Transverse colon (tissue), 3 donors: ENCODE measurements around the gene TMPRSS9.

ENCODE experiments used
- POLR2A ChIP-seq: fragments of 450-650 bp; IDR thresholded peaks from one replicate; pipeline ENCODE4 v1.6.1; 2016; ENCODE audit warnings: antibody characterized with exemption, mild to moderate bottlenecking, moderate library complexity
- TF ChIP-seq, protein P1 (sequence below), 5 experiments: fragments of 200-600 bp in 3 of 5; fragments of 450-650 bp in 2 of 5; sonication (generic) in 3 of 5; IDR thresholded peaks; 1 replicate in 2 of 5; 2 replicates in 3 of 5; pipeline ENCODE4 v1.5.1; 2016 to 2017; ENCODE audit warnings: antibody characterized with exemption in 5 of 5, inconsistent platforms in 3 of 5, mild to moderate bottlenecking in 2 of 5, moderate library complexity in 1 of 5

DNA sequence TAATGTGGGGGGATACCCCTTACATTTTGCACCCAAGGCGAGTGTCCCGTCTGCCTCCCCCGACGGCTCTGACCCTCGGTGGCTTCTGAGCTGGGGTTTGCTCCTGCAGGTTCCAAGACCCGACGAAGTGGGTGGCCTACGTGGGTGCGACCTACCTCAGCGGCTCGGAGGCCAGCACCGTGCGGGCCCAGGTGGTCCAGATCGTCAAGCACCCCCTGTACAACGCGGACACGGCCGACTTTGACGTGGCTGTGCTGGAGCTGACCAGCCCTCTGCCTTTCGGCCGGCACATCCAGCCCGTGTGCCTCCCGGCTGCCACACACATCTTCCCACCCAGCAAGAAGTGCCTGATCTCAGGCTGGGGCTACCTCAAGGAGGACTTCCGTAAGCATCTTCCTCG is 48.2 kb downstream of the TMPRSS9 start:
- TF ChIP-seq, protein P1, sequence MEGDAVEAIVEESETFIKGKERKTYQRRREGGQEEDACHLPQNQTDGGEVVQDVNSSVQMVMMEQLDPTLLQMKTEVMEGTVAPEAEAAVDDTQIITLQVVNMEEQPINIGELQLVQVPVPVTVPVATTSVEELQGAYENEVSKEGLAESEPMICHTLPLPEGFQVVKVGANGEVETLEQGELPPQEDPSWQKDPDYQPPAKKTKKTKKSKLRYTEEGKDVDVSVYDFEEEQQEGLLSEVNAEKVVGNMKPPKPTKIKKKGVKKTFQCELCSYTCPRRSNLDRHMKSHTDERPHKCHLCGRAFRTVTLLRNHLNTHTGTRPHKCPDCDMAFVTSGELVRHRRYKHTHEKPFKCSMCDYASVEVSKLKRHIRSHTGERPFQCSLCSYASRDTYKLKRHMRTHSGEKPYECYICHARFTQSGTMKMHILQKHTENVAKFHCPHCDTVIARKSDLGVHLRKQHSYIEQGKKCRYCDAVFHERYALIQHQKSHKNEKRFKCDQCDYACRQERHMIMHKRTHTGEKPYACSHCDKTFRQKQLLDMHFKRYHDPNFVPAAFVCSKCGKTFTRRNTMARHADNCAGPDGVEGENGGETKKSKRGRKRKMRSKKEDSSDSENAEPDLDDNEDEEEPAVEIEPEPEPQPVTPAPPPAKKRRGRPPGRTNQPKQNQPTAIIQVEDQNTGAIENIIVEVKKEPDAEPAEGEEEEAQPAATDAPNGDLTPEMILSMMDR (IDR thresholded peaks at IDR 0.05), result no peak
- TF ChIP-seq POLR2A, result no peak
